Adipose tissue (tissue), 3 donors: ENCODE data around the gene FGF23. TPM values are rescaled to one million over a fixed set of nuclear protein-coding genes. Genes with fewer than 3 reads are reported as not detected.
"Not testable (repeated sequence)": the region's sequence is repeated elsewhere in the genome, so short reads cannot be mapped to it uniquely, and the experiment has no call there.

Source experiments
- H3K27ac ChIP-seq: one replicate; pipeline ENCODE4 v1.5.1; 2013; ENCODE audit warnings: low read depth, low read length
- WGBS, 3 donors: extraction: QIAGEN DNeasy Blood & Tissue Kit; methylation state at CpG; one replicate each; pipeline ENCODE4 v1.1.7; 2013; 5-methylcytosine and 5-hydroxymethylcytosine counted together
- polyA plus RNA-seq, 3 donors: library from polyadenylated mRNA; stranded (reverse); fragments of 200-250 nt; gene quantifications; one replicate each; pipeline ENCODE4 v1.2.3, GENCODE V29; 2013
- donor health status: healthy with polysubstance abuse.
- donor health status: Bipolar disorder and iron deficiency.
- donor health status: healthy.

The FGF23 gene
- not detected for polyA plus RNA-seq

GRCh38 chr12:4379405-4379804 is at the start of gene FGF23:
Gene FGF23 (minus strand): TSS chr12:4379712. CDS start chr12:4379582, 130 bp downstream.
- 9 to 18% (median 13%) methylated on average over 7 of the region's 7 CpGs for WGBS, 3 donors

GRCh38 chr12:4424422-4424821 is 44.9 kb upstream of the FGF23 start:
- WGBS, 3 donors, result 51 to 58% (median 55%) methylated on average over 6 of the region's 6 CpGs
- H3K27ac ChIP-seq, result no peak overlapping the region

More at GRCh38 chr12:4379405-4379804, at the start of gene FGF23:
- H3K27ac ChIP-seq, result no peak within 1 kb of the TSS

- H3K27ac ChIP-seq, result no peak overlapping the region
- 78 to 82% (median 79%) methylated on average over 11 of the region's 11 CpGs for WGBS, 3 donors
Observed at GRCh38 chr12:4423528-4424195, 44.1 kb upstream of the FGF23 start.

- WGBS, 3 donors, result 89 to 97% (median 92%) methylated on average over 9 of the region's 9 CpGs
Observed at GRCh38 chr12:4422985-4423384, 43.5 kb upstream of the FGF23 start.

GRCh38 chr12:4421590-4422031 is 42.1 kb upstream of the FGF23 start:
- no peak overlapping the region for H3K27ac ChIP-seq
- 32 to 38% (median 34%) methylated on average over 4 of the region's 4 CpGs for WGBS, 3 donors

More at GRCh38 chr12:4422985-4423384, 43.5 kb upstream of the FGF23 start:
- no peak overlapping the region for H3K27ac ChIP-seq

GRCh38 chr12:4420138-4420670 is 40.7 kb upstream of the FGF23 start:
- no peak overlapping the region for H3K27ac ChIP-seq
- WGBS, 3 donors, result 74 to 80% (median 74%) methylated on average over 5 of the region's 5 CpGs

- 78 to 82% (median 82%) methylated on average over 5 of the region's 5 CpGs for WGBS, 3 donors
Observed at GRCh38 chr12:4418913-4419312, 39.4 kb upstream of the FGF23 start.

GRCh38 chr12:4417936-4418335 is 38.4 kb upstream of the FGF23 start:
- 29 to 61% (median 47%) methylated on average over 5 of the region's 5 CpGs for WGBS, 3 donors
- no peak overlapping the region for H3K27ac ChIP-seq

More at GRCh38 chr12:4418913-4419312, 39.4 kb upstream of the FGF23 start:
- no peak overlapping the region for H3K27ac ChIP-seq

- H3K27ac ChIP-seq, result no peak overlapping the region
- WGBS, 3 donors, result 43 to 60% (median 49%) methylated on average over 6 of the region's 6 CpGs
Observed at GRCh38 chr12:4417455-4417854, 37.9 kb upstream of the FGF23 start.

GRCh38 chr12:4416276-4416675 is 36.8 kb upstream of the FGF23 start:
- H3K27ac ChIP-seq, result no peak overlapping the region
- WGBS, 3 donors, result 69 to 81% (median 79%) methylated on average over 8 of the region's 8 CpGs

- 67 to 73% (median 67%) methylated on average over 1 of the region's 1 CpG for WGBS, 3 donors
- H3K27ac ChIP-seq, result no peak overlapping the region
Observed at GRCh38 chr12:4412465-4412864, 33.0 kb upstream of the FGF23 start.

GRCh38 chr12:4412056-4412455 is 32.5 kb upstream of the FGF23 start:
- 71 to 87% (median 72%) methylated on average over 3 of the region's 3 CpGs for WGBS, 3 donors
- no peak overlapping the region for H3K27ac ChIP-seq

- H3K27ac ChIP-seq, result no peak overlapping the region
- 85 to 90% (median 89%) methylated on average over 3 of the region's 3 CpGs for WGBS, 3 donors
Observed at GRCh38 chr12:4407136-4407535, 27.6 kb upstream of the FGF23 start.

GRCh38 chr12:4404877-4405637 is 25.5 kb upstream of the FGF23 start:
- WGBS, 3 donors, result 86 to 89% (median 87%) methylated on average over 8 of the region's 8 CpGs

GRCh38 chr12:4402996-4403395 is 23.5 kb upstream of the FGF23 start:
- 70 to 94% (median 85%) methylated on average over 4 of the region's 4 CpGs for WGBS, 3 donors
- H3K27ac ChIP-seq, result no peak overlapping the region

More at GRCh38 chr12:4404877-4405637, 25.5 kb upstream of the FGF23 start:
- H3K27ac ChIP-seq, result not testable (repeated sequence)

- 71 to 85% (median 77%) methylated on average over 3 of the region's 3 CpGs for WGBS, 3 donors
- no peak overlapping the region for H3K27ac ChIP-seq
Observed at GRCh38 chr12:4401117-4401516, 21.6 kb upstream of the FGF23 start.

GRCh38 chr12:4395818-4396217 is 16.3 kb upstream of the FGF23 start:
- H3K27ac ChIP-seq, result no peak overlapping the region
- 55 to 69% (median 69%) methylated on average over 2 of the region's 2 CpGs for WGBS, 3 donors

GRCh38 chr12:4393211-4393610 is 13.7 kb upstream of the FGF23 start:
- no peak overlapping the region for H3K27ac ChIP-seq
- 75 to 78% (median 77%) methylated on average over 5 of the region's 5 CpGs for WGBS, 3 donors

- WGBS, 3 donors, result 28 to 50% (median 33%) methylated on average over 14 to 15 of the region's 15 CpGs
- H3K27ac ChIP-seq, result no peak overlapping the region
Observed at GRCh38 chr12:4392223-4392742, 12.8 kb upstream of the FGF23 start.
